Stimulated activated effector memory CD8-positive, alpha-beta T cell treated with anti-CD3 and anti-CD28 coated beads, Interleukin-12 subunit alpha, Interleukin-12 subunit beta, amount 100 ng/mL, for 72 hours (primary cell): ENCODE data around the gene GMCL2.

Experiments used
- ATAC-seq: fragments of 150-1000 bp; cut with Tn5 transposase; 2 replicates; pipeline ENCODE4 v1.10.0; 2021
- DNase-seq, 2 donors: peaks; one replicate each; pipeline ENCODE4 v3.0.0; 2021 to 2022; ENCODE audit warnings: low spot score in 2 of 2
- H3K27ac Mint-ChIP-seq: one replicate; pipeline ENCODE4 v1.8.0; 2022; ENCODE audit warnings: mild to moderate bottlenecking, mixed read lengths
- H3K36me3 Mint-ChIP-seq: one replicate; pipeline ENCODE4 v1.8.0; 2022; ENCODE audit warnings: mild to moderate bottlenecking, mixed read lengths
- H3K4me1 Mint-ChIP-seq: one replicate; pipeline ENCODE4 v1.8.0; 2022; ENCODE audit warnings: mixed read lengths
- H3K4me3 Mint-ChIP-seq: one replicate; pipeline ENCODE4 v1.8.0; 2022; ENCODE audit warnings: mild to moderate bottlenecking, mixed read lengths
- H3K9me3 Mint-ChIP-seq: one replicate; pipeline ENCODE4 v1.8.0; 2022; ENCODE audit warnings: mixed read lengths

The GMCL2 gene

GRCh38 chr5:178227929-178228328 is 40.8 kb upstream of the GMCL2 start:
- no peak for ATAC-seq
- Mint-ChIP-seq H3K36me3 (peaks cover 91% of the 10 kb centered on the region), H3K27ac (peak overlapping the region; percentile 87), H3K4me3 (no peak overlapping the region), H3K4me1 (peaks cover 77% of the 10 kb centered on the region), H3K9me3 (no peaks in the 10 kb centered on the region)
- no peak for DNase-seq

GRCh38 chr5:178227138-178227659 is 40.0 kb upstream of the GMCL2 start:
- Mint-ChIP-seq H3K27ac (peak overlapping the region; percentile 87), H3K4me3 (no peak overlapping the region), H3K9me3 (no peaks in the 10 kb centered on the region), H3K36me3 (peaks cover 93% of the 10 kb centered on the region), H3K4me1 (peaks cover 79% of the 10 kb centered on the region)
- DNase-seq (no peak), ATAC-seq (no peak)

GRCh38 chr5:178225174-178225573 is 38.0 kb upstream of the GMCL2 start:
- DNase-seq (no peak), ATAC-seq (no peak)
- Mint-ChIP-seq H3K9me3 (no peaks in the 10 kb centered on the region), H3K4me3 (no peak overlapping the region), H3K27ac (peak overlapping the region; percentile 75), H3K4me1 (peaks cover 80% of the 10 kb centered on the region), H3K36me3 (peaks cover 92% of the 10 kb centered on the region)

- Mint-ChIP-seq H3K4me1 (peaks cover 72% of the 10 kb centered on the region), H3K36me3 (peaks cover 92% of the 10 kb centered on the region)
Measured at GRCh38 chr5:178224403-178224802, 37.2 kb upstream of the GMCL2 start.

GRCh38 chr5:178223828-178224335 is 36.7 kb upstream of the GMCL2 start:
- no peaks in the 10 kb centered on the region for H3K9me3 Mint-ChIP-seq
- peak overlapping the region; percentile 91 for H3K27ac Mint-ChIP-seq
- DNase-seq (no peak), ATAC-seq (no peak)
- no peak overlapping the region for H3K4me3 Mint-ChIP-seq
- peaks cover 92% of the 10 kb centered on the region for H3K36me3 Mint-ChIP-seq
- H3K4me1 Mint-ChIP-seq = peaks cover 67% of the 10 kb centered on the region

More at GRCh38 chr5:178224403-178224802, 37.2 kb upstream of the GMCL2 start:
- no peaks in the 10 kb centered on the region for H3K9me3 Mint-ChIP-seq
- no peak overlapping the region for H3K4me3 Mint-ChIP-seq
- DNase-seq = no peak
- no peak for ATAC-seq
- peak overlapping the region; percentile 91 for H3K27ac Mint-ChIP-seq

- H3K27ac Mint-ChIP-seq = peak overlapping the region; percentile 91
- no peak for DNase-seq
Measured at GRCh38 chr5:178223196-178223773, 36.1 kb upstream of the GMCL2 start.

GRCh38 chr5:178222292-178222691 is 35.1 kb upstream of the GMCL2 start:
- no peak overlapping the region for H3K27ac Mint-ChIP-seq
- H3K4me3 Mint-ChIP-seq = no peak overlapping the region
- peaks cover 92% of the 10 kb centered on the region for H3K36me3 Mint-ChIP-seq
- peaks cover 51% of the 10 kb centered on the region for H3K4me1 Mint-ChIP-seq
- H3K9me3 Mint-ChIP-seq = no peaks in the 10 kb centered on the region
- no peak for DNase-seq
- ATAC-seq = no peak

More at GRCh38 chr5:178223196-178223773, 36.1 kb upstream of the GMCL2 start:
- peaks cover 92% of the 10 kb centered on the region for H3K36me3 Mint-ChIP-seq
- ATAC-seq = no peak
- peaks cover 61% of the 10 kb centered on the region for H3K4me1 Mint-ChIP-seq
- H3K9me3 Mint-ChIP-seq = no peaks in the 10 kb centered on the region
- H3K4me3 Mint-ChIP-seq = no peak overlapping the region

GRCh38 chr5:178221853-178222252 is 34.7 kb upstream of the GMCL2 start:
- H3K4me1 Mint-ChIP-seq = peaks cover 47% of the 10 kb centered on the region
- H3K9me3 Mint-ChIP-seq = no peaks in the 10 kb centered on the region
- H3K36me3 Mint-ChIP-seq = peaks cover 92% of the 10 kb centered on the region
- H3K4me3 Mint-ChIP-seq = no peak overlapping the region
- no peak for DNase-seq
- peak; percentile 24 for ATAC-seq
- peak overlapping the region; percentile 87 for H3K27ac Mint-ChIP-seq

GRCh38 chr5:178221282-178221681 is 34.1 kb upstream of the GMCL2 start:
- no peaks in the 10 kb centered on the region for H3K9me3 Mint-ChIP-seq
- H3K36me3 Mint-ChIP-seq = peaks cover 92% of the 10 kb centered on the region
- DNase-seq (no peak), ATAC-seq (peak; percentile 19)
- peak overlapping the region; percentile 87 for H3K27ac Mint-ChIP-seq
- no peak overlapping the region for H3K4me3 Mint-ChIP-seq
- H3K4me1 Mint-ChIP-seq = peaks cover 45% of the 10 kb centered on the region

- H3K27ac Mint-ChIP-seq = no peak overlapping the region
- peaks cover 92% of the 10 kb centered on the region for H3K36me3 Mint-ChIP-seq
- no peak overlapping the region for H3K4me3 Mint-ChIP-seq
- ATAC-seq (no peak), DNase-seq (no peak)
- H3K4me1 Mint-ChIP-seq = peaks cover 49% of the 10 kb centered on the region
- no peaks in the 10 kb centered on the region for H3K9me3 Mint-ChIP-seq
Measured at GRCh38 chr5:178218827-178219226, 31.7 kb upstream of the GMCL2 start.

GRCh38 chr5:178218237-178218776 is 31.1 kb upstream of the GMCL2 start:
- peaks cover 92% of the 10 kb centered on the region for H3K36me3 Mint-ChIP-seq
- DNase-seq (no peak), ATAC-seq (no peak)
- no peak overlapping the region for H3K4me3 Mint-ChIP-seq
- no peaks in the 10 kb centered on the region for H3K9me3 Mint-ChIP-seq
- peaks cover 47% of the 10 kb centered on the region for H3K4me1 Mint-ChIP-seq
- H3K27ac Mint-ChIP-seq = no peak overlapping the region

GRCh38 chr5:178216779-178217178 is 29.6 kb upstream of the GMCL2 start:
- ATAC-seq (no peak), DNase-seq (no peak)
- Mint-ChIP-seq H3K9me3 (no peaks in the 10 kb centered on the region), H3K4me1 (peaks cover 39% of the 10 kb centered on the region), H3K27ac (no peak overlapping the region), H3K4me3 (no peak overlapping the region), H3K36me3 (peaks cover 98% of the 10 kb centered on the region)

GRCh38 chr5:178216088-178216534 is 28.9 kb upstream of the GMCL2 start:
- peaks cover 98% of the 10 kb centered on the region for H3K36me3 Mint-ChIP-seq
- peak overlapping the region; percentile 91 for H3K27ac Mint-ChIP-seq
- DNase-seq (no peak), ATAC-seq (no peak)
- peaks cover 38% of the 10 kb centered on the region for H3K4me1 Mint-ChIP-seq
- H3K9me3 Mint-ChIP-seq = no peaks in the 10 kb centered on the region
- H3K4me3 Mint-ChIP-seq = no peak overlapping the region

GRCh38 chr5:178215280-178216002 is 28.3 kb upstream of the GMCL2 start:
- H3K4me1 Mint-ChIP-seq = peaks cover 34% of the 10 kb centered on the region
- H3K9me3 Mint-ChIP-seq = no peaks in the 10 kb centered on the region
- H3K27ac Mint-ChIP-seq = peak overlapping the region; percentile 91
- ATAC-seq = no peak
- H3K36me3 Mint-ChIP-seq = peaks cover 100% of the 10 kb centered on the region
- no peak for DNase-seq
- H3K4me3 Mint-ChIP-seq = no peak overlapping the region

GRCh38 chr5:178214160-178214803 is 27.1 kb upstream of the GMCL2 start:
- Mint-ChIP-seq H3K4me3 (no peak overlapping the region), H3K36me3 (peaks cover 100% of the 10 kb centered on the region), H3K27ac (peak overlapping the region; percentile 91), H3K4me1 (peaks cover 44% of the 10 kb centered on the region), H3K9me3 (no peaks in the 10 kb centered on the region)
- DNase-seq (no peak), ATAC-seq (no peak)
